ENCODE results near the gene RSBN1L. TPM values are rescaled to one million over a fixed set of nuclear protein-coding genes. Genes with fewer than 3 reads are reported as not detected.

RSBN1L gene
- polyA plus RNA-seq, 1 experiment: 14.0 TPM

DNA sequence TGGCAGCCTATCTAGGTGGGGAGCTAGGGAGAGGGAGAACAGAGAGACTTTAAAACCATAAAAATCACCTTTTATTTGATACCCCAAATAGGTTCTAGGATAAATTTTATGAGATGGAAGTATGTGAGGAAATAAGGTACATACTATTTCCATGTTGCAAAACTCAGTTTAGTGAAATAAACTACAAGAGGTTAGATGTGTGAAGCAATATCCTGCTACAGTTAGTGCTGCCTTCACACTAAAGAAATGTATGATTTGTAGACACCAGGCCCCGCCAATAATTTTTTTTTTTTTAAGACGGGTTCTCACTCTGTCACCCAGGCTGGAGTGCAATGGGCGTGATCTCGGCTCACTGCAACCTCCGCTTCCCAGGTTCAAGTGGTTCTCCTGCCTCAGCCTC is 34.4 kb upstream of the RSBN1L start:
- Histone ChIP-seq H3K27ac (ENCODE audit: low read depth, low read length) (no peak overlapping the region), H3K9me3 (ENCODE audit: control insufficient read depth, insufficient read depth, low read length) (no peaks in the 10 kb centered on the region), H3K27me3 (ENCODE audit: control insufficient read depth, insufficient read depth, low read length) (no peaks in the 10 kb centered on the region), H3K4me3 (ENCODE audit: low read depth, low read length) (no peak overlapping the region)
- TF ChIP-seq, protein P1, sequence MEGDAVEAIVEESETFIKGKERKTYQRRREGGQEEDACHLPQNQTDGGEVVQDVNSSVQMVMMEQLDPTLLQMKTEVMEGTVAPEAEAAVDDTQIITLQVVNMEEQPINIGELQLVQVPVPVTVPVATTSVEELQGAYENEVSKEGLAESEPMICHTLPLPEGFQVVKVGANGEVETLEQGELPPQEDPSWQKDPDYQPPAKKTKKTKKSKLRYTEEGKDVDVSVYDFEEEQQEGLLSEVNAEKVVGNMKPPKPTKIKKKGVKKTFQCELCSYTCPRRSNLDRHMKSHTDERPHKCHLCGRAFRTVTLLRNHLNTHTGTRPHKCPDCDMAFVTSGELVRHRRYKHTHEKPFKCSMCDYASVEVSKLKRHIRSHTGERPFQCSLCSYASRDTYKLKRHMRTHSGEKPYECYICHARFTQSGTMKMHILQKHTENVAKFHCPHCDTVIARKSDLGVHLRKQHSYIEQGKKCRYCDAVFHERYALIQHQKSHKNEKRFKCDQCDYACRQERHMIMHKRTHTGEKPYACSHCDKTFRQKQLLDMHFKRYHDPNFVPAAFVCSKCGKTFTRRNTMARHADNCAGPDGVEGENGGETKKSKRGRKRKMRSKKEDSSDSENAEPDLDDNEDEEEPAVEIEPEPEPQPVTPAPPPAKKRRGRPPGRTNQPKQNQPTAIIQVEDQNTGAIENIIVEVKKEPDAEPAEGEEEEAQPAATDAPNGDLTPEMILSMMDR (IDR thresholded peaks at IDR 0.05; ENCODE audit: low read depth, low read length): no peak
- CTCF ChIA-PET: interaction anchor here (2.2 to 7.1 kb wide), 2 partner anchors 10 to 98 kb away, joined by 9 to 66 read pairs; no protein-coding TSS in a partner anchor
- POLR2A ChIA-PET: interaction anchor here (0.6 to 1.1 kb wide), 2 partner anchors 11 to 1994 kb away, joined by 3 read pairs; no protein-coding TSS in a partner anchor
- no peak for DNase-seq (ENCODE audit: low read depth, low spot score)

DNA sequence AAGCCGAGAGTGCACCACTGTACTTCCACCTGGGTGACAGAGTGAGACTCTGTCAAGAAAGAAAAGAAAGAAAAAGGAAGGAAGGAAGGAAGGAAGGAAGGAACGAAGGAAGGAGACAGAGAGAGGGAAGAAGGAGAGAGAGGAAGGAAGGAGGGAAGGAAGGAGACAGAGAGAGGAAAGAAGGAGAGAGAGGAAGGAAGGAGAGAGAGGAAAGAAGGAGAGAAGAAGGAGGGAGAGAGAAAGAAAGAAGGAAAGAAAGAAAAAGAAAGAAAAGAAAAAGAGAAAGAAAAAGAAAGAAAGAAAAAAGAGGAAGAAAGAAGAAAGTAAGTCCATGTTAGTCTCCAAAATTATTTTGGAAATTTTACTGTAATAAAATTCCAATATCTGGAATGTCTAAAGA is 33.4 kb upstream of the RSBN1L start:
- Histone ChIP-seq H3K9me3 (ENCODE audit: control insufficient read depth, insufficient read depth, low read length) (no peaks in the 10 kb centered on the region), H3K27ac (ENCODE audit: low read depth, low read length) (no peak overlapping the region), H3K27me3 (ENCODE audit: control insufficient read depth, insufficient read depth, low read length) (no peaks in the 10 kb centered on the region), H3K4me3 (ENCODE audit: low read depth, low read length) (no peak overlapping the region)
- TF ChIP-seq, protein P1 (IDR thresholded peaks at IDR 0.05; ENCODE audit: low read depth, low read length): no peak
- no peak for DNase-seq (ENCODE audit: low read depth, low spot score)
- ChIA-PET POLR2A (no interaction called here), CTCF (no interaction called here)

DNA sequence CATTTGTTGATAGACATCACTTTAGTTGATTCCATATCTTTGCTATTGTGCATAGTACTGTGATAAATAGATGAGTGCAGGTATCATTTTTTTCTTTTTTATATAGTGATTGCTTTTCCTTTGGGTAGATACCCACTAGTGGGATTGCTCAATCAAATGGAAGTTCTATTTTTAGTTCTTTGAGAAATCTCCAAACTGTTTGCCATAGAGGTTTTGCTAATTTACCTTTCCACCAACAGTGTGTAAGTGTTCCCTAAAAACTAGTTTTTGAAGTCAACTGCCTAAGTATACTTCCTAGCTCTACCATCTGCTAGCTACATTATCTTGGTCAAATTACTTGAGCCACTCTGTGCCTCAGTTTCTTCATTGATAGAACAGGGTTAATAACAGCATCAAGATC is 31.5 kb upstream of the RSBN1L start:
- DNase-seq (ENCODE audit: low read depth, low spot score): no peak
- TF ChIP-seq, protein P1 (IDR thresholded peaks at IDR 0.05; ENCODE audit: low read depth, low read length): no peak
- Histone ChIP-seq H3K27ac (ENCODE audit: low read depth, low read length) (no peak overlapping the region), H3K4me3 (ENCODE audit: low read depth, low read length) (no peak overlapping the region), H3K9me3 (ENCODE audit: control insufficient read depth, insufficient read depth, low read length) (no peaks in the 10 kb centered on the region), H3K27me3 (ENCODE audit: control insufficient read depth, insufficient read depth, low read length) (no peaks in the 10 kb centered on the region)
- POLR2A ChIA-PET: interaction anchor here (0.8 to 1.5 kb wide), 4 partner anchors 10 to 31 kb away, joined by 3 to 9 read pairs (median 5); partner anchors contain the start of gene RSBN1L
- CTCF ChIA-PET: interaction anchor here (0.6 to 3.1 kb wide), 3 partner anchors 13 to 271 kb away, joined by 3 to 17 read pairs (median 6); no protein-coding TSS in a partner anchor

DNA sequence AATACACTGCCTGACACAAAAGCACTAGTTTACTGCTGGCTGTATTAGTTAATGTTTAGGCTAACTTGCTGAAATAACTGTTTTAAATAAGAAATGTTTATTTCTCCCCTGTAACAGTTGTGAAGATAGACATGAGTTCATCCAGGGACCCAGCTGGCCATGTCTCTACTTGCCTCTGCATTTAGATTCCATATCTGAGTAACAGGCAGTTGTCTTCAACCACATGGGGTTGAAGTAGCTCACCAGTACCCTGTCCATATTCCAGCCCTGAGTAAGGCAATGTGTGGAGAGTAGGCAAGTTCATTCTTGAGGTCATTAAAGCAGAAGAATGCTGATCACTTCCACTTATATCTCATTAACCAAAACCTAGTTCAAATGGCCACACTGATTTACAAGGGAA is 31.1 kb upstream of the RSBN1L start:
- H3K4me3 ChIP-seq (ENCODE audit: low read depth, low read length): no peak overlapping the region
- DNase-seq (ENCODE audit: low read depth, low spot score): no peak
- no peaks in the 10 kb centered on the region for H3K9me3 ChIP-seq (ENCODE audit: control insufficient read depth, insufficient read depth, low read length)
- TF ChIP-seq, protein P1 (IDR thresholded peaks at IDR 0.05; ENCODE audit: low read depth, low read length): no peak
- no peaks in the 10 kb centered on the region for H3K27me3 ChIP-seq (ENCODE audit: control insufficient read depth, insufficient read depth, low read length)
- ChIA-PET CTCF (interaction anchor here (1.3 to 3.1 kb wide), 2 partner anchors 13 to 94 kb away, joined by 6 to 17 read pairs; no protein-coding TSS in a partner anchor), POLR2A (interaction anchor here (0.8 to 1.5 kb wide), 4 partner anchors 10 to 31 kb away, joined by 3 to 9 read pairs (median 5); partner anchors contain the start of gene RSBN1L)
- no peak overlapping the region for H3K27ac ChIP-seq (ENCODE audit: low read depth, low read length)

DNA sequence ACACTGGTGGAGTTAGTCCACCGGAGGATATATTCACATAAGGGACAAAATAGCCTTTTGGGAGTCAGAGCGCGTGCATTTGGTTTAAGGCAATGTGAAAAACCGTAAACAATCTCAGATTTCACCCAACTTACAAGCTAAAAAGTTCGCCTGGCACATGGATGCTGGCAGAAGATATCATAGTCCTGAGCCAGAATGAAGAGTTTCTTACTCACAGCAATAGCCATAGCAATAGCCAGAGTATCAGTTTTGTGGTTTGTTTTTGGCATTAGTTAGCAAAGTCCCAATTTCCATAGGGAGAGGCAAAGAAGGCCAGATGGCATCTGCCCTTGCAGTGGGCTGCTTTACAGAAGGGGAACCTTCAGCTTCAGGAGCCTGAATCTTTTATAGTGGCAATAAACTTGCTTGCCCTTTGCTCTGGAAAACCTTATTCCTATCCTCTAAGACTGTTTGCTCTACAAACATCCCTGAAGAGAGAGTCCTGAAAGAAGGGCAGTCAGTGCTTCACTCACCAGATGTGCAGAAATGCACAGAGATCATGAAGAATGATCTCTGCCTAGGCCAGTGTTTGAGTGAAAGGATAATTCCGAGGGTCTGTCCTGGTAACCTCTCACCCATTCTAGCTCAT is 28.7 kb upstream of the RSBN1L start:
- POLR2A ChIA-PET: no interaction called here
- Histone ChIP-seq H3K4me3 (ENCODE audit: low read depth, low read length) (no peak overlapping the region), H3K27ac (ENCODE audit: low read depth, low read length) (no peak overlapping the region), H3K27me3 (ENCODE audit: control insufficient read depth, insufficient read depth, low read length) (no peaks in the 10 kb centered on the region), H3K9me3 (ENCODE audit: control insufficient read depth, insufficient read depth, low read length) (no peaks in the 10 kb centered on the region)
- CTCF ChIA-PET: interaction anchor here (0.8 to 1.6 kb wide), 2 partner anchors 16 to 92 kb away, joined by 4 to 7 read pairs; no protein-coding TSS in a partner anchor
- no peak for DNase-seq (ENCODE audit: low read depth, low spot score)
- TF ChIP-seq, protein P1 (IDR thresholded peaks at IDR 0.05; ENCODE audit: low read depth, low read length): no peak

Data from AG04450 (cell line).